Nephron (organoid): Measurements from ENCODE around the gene SHISA7.

Experiments used
- H3K27ac Mint-ChIP-seq, 3 experiments: 2 replicates each; pipeline ENCODE4 v1.8.0; 2020; ENCODE audit warnings: mixed read lengths in 3 of 3, mild to moderate bottlenecking in 2 of 3, moderate library complexity in 1 of 3
- H3K27me3 Mint-ChIP-seq: 2 replicates; pipeline ENCODE4 v1.8.0; 2021; ENCODE audit warnings: low read depth, mild to moderate bottlenecking, moderate library complexity, mixed read lengths
- H3K36me3 Mint-ChIP-seq: 2 replicates; pipeline ENCODE4 v1.8.0; 2020; ENCODE audit warnings: low read depth, mixed read lengths
- H3K4me1 Mint-ChIP-seq: 2 replicates; pipeline ENCODE4 v1.8.0; 2020; ENCODE audit warnings: mixed read lengths
- H3K4me3 Mint-ChIP-seq, 3 experiments: 2 replicates each; pipeline ENCODE4 v1.8.0; 2020; ENCODE audit warnings: mild to moderate bottlenecking in 3 of 3, mixed read lengths in 3 of 3, moderate library complexity in 2 of 3
- H3K9me3 Mint-ChIP-seq: 2 replicates; pipeline ENCODE4 v1.8.0; 2020; ENCODE audit warnings: mixed read lengths
- CTCF ChIP-seq, 3 experiments: fragments of 200-600 bp; sonication (generic); IDR thresholded peaks; one replicate each; pipeline ENCODE4 v1.5.0; 2021; ENCODE audit warnings: antibody characterized with exemption in 3 of 3; ENCODE audit not compliant: unreplicated experiment in 3 of 3

SHISA7 gene

GRCh38 chr19:55462722-55463121, 19.6 kb upstream of the SHISA7 start:
- H3K36me3 Mint-ChIP-seq = no peaks in the 10 kb centered on the region
- H3K27me3 Mint-ChIP-seq = no peaks in the 10 kb centered on the region
- H3K4me1 Mint-ChIP-seq = peaks cover 26% of the 10 kb centered on the region
- H3K4me3 Mint-ChIP-seq = peak overlapping the region; percentile 84 to 88 (median 86)
- H3K27ac Mint-ChIP-seq = peak overlapping the region in 1 of 3 experiments; percentile 47
- no peak for TF ChIP-seq CTCF (IDR thresholded peaks at IDR 0.05; ENCODE audit: unreplicated experiment in 3 of 3)
- no peaks in the 10 kb centered on the region for H3K9me3 Mint-ChIP-seq

GRCh38 chr19:55461974-55462626, 19.0 kb upstream of the SHISA7 start:
- TF ChIP-seq CTCF (IDR thresholded peaks at IDR 0.05; ENCODE audit: unreplicated experiment in 3 of 3) = no peak
- Mint-ChIP-seq H3K27ac (peak overlapping the region; percentile 49 to 91 (median 71)), H3K36me3 (no peaks in the 10 kb centered on the region), H3K9me3 (no peaks in the 10 kb centered on the region), H3K4me1 (peaks cover 20% of the 10 kb centered on the region), H3K27me3 (no peaks in the 10 kb centered on the region), H3K4me3 (peak overlapping the region; percentile 84 to 88 (median 86))

- TF ChIP-seq CTCF (IDR thresholded peaks at IDR 0.05; ENCODE audit: unreplicated experiment in 3 of 3) = no peak
- H3K27me3 Mint-ChIP-seq = no peaks in the 10 kb centered on the region
- no peaks in the 10 kb centered on the region for H3K36me3 Mint-ChIP-seq
- peaks cover 19% of the 10 kb centered on the region for H3K4me1 Mint-ChIP-seq
- H3K4me3 Mint-ChIP-seq = peak within 1 kb of the TSS; percentile 84 to 88 (median 86)
- peak within 1 kb of the TSS; percentile 49 to 91 (median 86) for H3K27ac Mint-ChIP-seq
- no peaks in the 10 kb centered on the region for H3K9me3 Mint-ChIP-seq
These were observed 18.3 kb upstream of the SHISA7 start, which contains the start of gene ISOC2 for GRCh38 chr19:55461259-55461973. ISOC2 (minus strand) TSS chr19:55461642; CDS start chr19:55456486, 5,156 bp downstream.

- Mint-ChIP-seq H3K27ac (peak overlapping the region; percentile 49 to 91 (median 86)), H3K4me3 (peak overlapping the region; percentile 84 to 88 (median 86)), H3K27me3 (no peaks in the 10 kb centered on the region), H3K9me3 (no peaks in the 10 kb centered on the region), H3K36me3 (no peaks in the 10 kb centered on the region), H3K4me1 (peaks cover 19% of the 10 kb centered on the region)
- TF ChIP-seq CTCF (IDR thresholded peaks at IDR 0.05; ENCODE audit: unreplicated experiment in 3 of 3) = no peak
These were observed 17.7 kb upstream of the SHISA7 start for GRCh38 chr19:55460670-55461258.

- peak overlapping the region; percentile 84 to 88 (median 86) for H3K4me3 Mint-ChIP-seq
- TF ChIP-seq CTCF (IDR thresholded peaks at IDR 0.05; ENCODE audit: unreplicated experiment in 3 of 3) = no peak
- no peaks in the 10 kb centered on the region for H3K36me3 Mint-ChIP-seq
- H3K9me3 Mint-ChIP-seq = no peaks in the 10 kb centered on the region
- H3K27ac Mint-ChIP-seq = peak overlapping the region; percentile 49 to 91 (median 86)
- H3K4me1 Mint-ChIP-seq = peaks cover 19% of the 10 kb centered on the region
- no peaks in the 10 kb centered on the region for H3K27me3 Mint-ChIP-seq
These were observed 17.0 kb upstream of the SHISA7 start for GRCh38 chr19:55459950-55460657.
